ENCODE results near the gene EXOC1L. TPM values are rescaled to one million over a fixed set of nuclear protein-coding genes. Genes with fewer than 3 reads are reported as not detected.

EXOC1L gene
- total RNA-seq, 4 donors from 2014 or later: not detected

DNA sequence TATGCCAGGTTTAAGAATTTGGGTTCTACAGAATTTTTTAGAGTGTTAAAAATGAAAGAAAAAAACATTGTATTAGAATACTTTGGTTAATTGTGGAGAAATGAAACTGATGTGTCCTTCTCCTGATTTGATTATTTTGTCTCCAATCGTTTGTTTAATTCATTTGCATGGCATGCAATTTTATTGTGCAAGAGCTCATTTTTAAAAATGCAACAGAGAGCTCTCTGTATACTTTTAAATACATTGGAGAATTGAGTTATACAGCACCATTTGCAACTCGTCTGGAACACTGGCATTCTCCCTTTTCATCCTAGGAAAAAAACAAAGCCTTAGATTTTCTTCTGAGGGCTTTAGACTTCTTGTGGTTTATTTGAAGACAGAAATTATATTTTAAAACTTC, 689 bp downstream of the EXOC1L start:
- H3K36me3 ChIP-seq: no peaks in the 10 kb centered on the region
- H3K9me3 ChIP-seq: no peaks in the 10 kb centered on the region
- H3K27ac ChIP-seq: no peak overlapping the region
- no peak overlapping the region for H3K4me3 ChIP-seq
- WGBS: 41% methylated on average over 2 of the region's 2 CpGs
- no peaks in the 10 kb centered on the region for H3K27me3 ChIP-seq
- TF ChIP-seq, protein P1, sequence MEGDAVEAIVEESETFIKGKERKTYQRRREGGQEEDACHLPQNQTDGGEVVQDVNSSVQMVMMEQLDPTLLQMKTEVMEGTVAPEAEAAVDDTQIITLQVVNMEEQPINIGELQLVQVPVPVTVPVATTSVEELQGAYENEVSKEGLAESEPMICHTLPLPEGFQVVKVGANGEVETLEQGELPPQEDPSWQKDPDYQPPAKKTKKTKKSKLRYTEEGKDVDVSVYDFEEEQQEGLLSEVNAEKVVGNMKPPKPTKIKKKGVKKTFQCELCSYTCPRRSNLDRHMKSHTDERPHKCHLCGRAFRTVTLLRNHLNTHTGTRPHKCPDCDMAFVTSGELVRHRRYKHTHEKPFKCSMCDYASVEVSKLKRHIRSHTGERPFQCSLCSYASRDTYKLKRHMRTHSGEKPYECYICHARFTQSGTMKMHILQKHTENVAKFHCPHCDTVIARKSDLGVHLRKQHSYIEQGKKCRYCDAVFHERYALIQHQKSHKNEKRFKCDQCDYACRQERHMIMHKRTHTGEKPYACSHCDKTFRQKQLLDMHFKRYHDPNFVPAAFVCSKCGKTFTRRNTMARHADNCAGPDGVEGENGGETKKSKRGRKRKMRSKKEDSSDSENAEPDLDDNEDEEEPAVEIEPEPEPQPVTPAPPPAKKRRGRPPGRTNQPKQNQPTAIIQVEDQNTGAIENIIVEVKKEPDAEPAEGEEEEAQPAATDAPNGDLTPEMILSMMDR (IDR thresholded peaks at IDR 0.05): no peak
- TF ChIP-seq POLR2AphosphoS5 (IDR thresholded peaks at IDR 0.05): no peak
- no peak for TF ChIP-seq EP300 (IDR thresholded peaks at IDR 0.05)
- TF ChIP-seq POLR2A (IDR thresholded peaks at IDR 0.05): no peak
- DNase-seq (ENCODE audit: low spot score in 2 of 2): no peak
- peaks cover 10% of the 10 kb centered on the region for H3K4me1 ChIP-seq

- no peaks in the 10 kb centered on the region for H3K9me3 ChIP-seq
- 86% methylated on average over 3 of the region's 3 CpGs for WGBS
- no peak overlapping the region for H3K27ac ChIP-seq
- no peak overlapping the region for H3K4me3 ChIP-seq
- TF ChIP-seq EP300 (IDR thresholded peaks at IDR 0.05) (no peak), POLR2AphosphoS5 (IDR thresholded peaks at IDR 0.05) (no peak), POLR2A (IDR thresholded peaks at IDR 0.05) (no peak)
- TF ChIP-seq, protein P1 (IDR thresholded peaks at IDR 0.05): no peak
- H3K4me1 ChIP-seq: peaks cover 10% of the 10 kb centered on the region
- no peaks in the 10 kb centered on the region for H3K27me3 ChIP-seq
- no peak for DNase-seq (ENCODE audit: low spot score in 2 of 2)
- H3K36me3 ChIP-seq: no peaks in the 10 kb centered on the region
Measured at GRCh38 chr4:55822329-55822728, 2.7 kb downstream of the EXOC1L start.

- TF ChIP-seq, protein P1 (IDR thresholded peaks at IDR 0.05): no peak
- TF ChIP-seq POLR2AphosphoS5 (IDR thresholded peaks at IDR 0.05) (no peak), EP300 (IDR thresholded peaks at IDR 0.05) (no peak), POLR2A (IDR thresholded peaks at IDR 0.05) (no peak)
- peaks cover 5% of the 10 kb centered on the region for H3K4me1 ChIP-seq
- 55% methylated on average over 2 of the region's 2 CpGs for WGBS
Measured at GRCh38 chr4:55824865-55825264, 5.3 kb downstream of the EXOC1L start.

DNA sequence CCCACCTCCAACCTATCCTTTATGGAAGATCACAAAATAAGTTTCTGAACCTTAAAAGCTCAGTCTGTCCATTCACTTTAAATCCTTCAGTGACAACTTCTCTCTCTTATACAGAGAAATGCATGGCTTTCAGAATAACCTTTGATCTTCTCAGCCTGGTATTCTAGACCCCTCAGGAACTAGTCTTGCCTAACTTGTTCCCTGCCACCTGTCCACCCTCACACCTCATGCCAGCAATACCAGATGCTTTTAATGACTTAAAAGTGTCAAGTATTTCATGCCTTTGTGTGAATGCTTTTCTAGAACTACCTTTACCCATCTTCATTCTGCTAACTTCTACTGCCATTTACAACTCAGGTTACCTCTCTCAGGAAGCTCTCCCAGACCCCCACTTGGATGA, 7.4 kb downstream of the EXOC1L start:
- TF ChIP-seq, protein P1 (IDR thresholded peaks at IDR 0.05): no peak
- no peak for TF ChIP-seq POLR2A (IDR thresholded peaks at IDR 0.05)
- TF ChIP-seq EP300 (IDR thresholded peaks at IDR 0.05): no peak
- TF ChIP-seq POLR2AphosphoS5 (IDR thresholded peaks at IDR 0.05): no peak
- peaks cover 8% of the 10 kb centered on the region for H3K27me3 ChIP-seq
- no peak for DNase-seq (ENCODE audit: low spot score in 2 of 2)

More at GRCh38 chr4:55824865-55825264, 5.3 kb downstream of the EXOC1L start:
- H3K9me3 ChIP-seq: no peaks in the 10 kb centered on the region
- DNase-seq (ENCODE audit: low spot score in 2 of 2): no peak
- peaks cover 6% of the 10 kb centered on the region for H3K27me3 ChIP-seq
- H3K36me3 ChIP-seq: no peaks in the 10 kb centered on the region
- H3K4me3 ChIP-seq: no peak overlapping the region
- H3K27ac ChIP-seq: no peak overlapping the region

GRCh38 chr4:55827582-55827981, 8.0 kb downstream of the EXOC1L start:
- TF ChIP-seq, protein P1 (IDR thresholded peaks at IDR 0.05): no peak
- TF ChIP-seq EP300 (IDR thresholded peaks at IDR 0.05): no peak
- TF ChIP-seq POLR2A (IDR thresholded peaks at IDR 0.05): no peak
- TF ChIP-seq POLR2AphosphoS5 (IDR thresholded peaks at IDR 0.05): no peak
- 68% methylated on average over 2 of the region's 2 CpGs for WGBS
- H3K27me3 ChIP-seq: peaks cover 8% of the 10 kb centered on the region

More for the DNA sequence above, 7.4 kb downstream of the EXOC1L start:
- H3K4me3 ChIP-seq: no peak overlapping the region
- no peaks in the 10 kb centered on the region for H3K9me3 ChIP-seq
- no peak overlapping the region for H3K27ac ChIP-seq
- H3K36me3 ChIP-seq: no peaks in the 10 kb centered on the region
- no peaks in the 10 kb centered on the region for H3K4me1 ChIP-seq

More at GRCh38 chr4:55827582-55827981, 8.0 kb downstream of the EXOC1L start:
- H3K4me1 ChIP-seq: no peaks in the 10 kb centered on the region
- H3K27ac ChIP-seq: no peak overlapping the region
- no peaks in the 10 kb centered on the region for H3K9me3 ChIP-seq
- no peaks in the 10 kb centered on the region for H3K36me3 ChIP-seq
- no peak for DNase-seq (ENCODE audit: low spot score in 2 of 2)
- no peak overlapping the region for H3K4me3 ChIP-seq
